ENCODE data around the gene ANKRD63.

Gene ANKRD63

DNA sequence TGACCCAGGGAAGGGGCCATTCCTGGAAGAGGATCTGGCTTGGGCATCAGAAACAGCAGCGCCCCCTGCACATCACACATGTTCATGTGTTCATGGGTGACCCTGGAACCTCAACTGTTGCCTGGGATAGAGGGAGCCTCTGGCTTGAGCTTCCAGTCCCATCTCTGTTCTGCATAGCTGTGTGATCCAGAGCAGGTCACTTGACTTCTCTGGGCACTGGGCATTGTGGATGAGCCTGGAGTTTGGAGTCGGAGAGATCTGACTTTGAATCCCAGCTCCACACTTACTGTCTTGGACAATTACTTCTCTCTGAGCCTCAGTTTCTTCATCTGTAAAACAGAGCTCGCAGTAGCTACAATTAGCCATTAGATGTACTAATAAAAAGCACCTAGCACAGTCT is 28.4 kb downstream of the ANKRD63 start:
- DNase-seq, result no peak

DNA sequence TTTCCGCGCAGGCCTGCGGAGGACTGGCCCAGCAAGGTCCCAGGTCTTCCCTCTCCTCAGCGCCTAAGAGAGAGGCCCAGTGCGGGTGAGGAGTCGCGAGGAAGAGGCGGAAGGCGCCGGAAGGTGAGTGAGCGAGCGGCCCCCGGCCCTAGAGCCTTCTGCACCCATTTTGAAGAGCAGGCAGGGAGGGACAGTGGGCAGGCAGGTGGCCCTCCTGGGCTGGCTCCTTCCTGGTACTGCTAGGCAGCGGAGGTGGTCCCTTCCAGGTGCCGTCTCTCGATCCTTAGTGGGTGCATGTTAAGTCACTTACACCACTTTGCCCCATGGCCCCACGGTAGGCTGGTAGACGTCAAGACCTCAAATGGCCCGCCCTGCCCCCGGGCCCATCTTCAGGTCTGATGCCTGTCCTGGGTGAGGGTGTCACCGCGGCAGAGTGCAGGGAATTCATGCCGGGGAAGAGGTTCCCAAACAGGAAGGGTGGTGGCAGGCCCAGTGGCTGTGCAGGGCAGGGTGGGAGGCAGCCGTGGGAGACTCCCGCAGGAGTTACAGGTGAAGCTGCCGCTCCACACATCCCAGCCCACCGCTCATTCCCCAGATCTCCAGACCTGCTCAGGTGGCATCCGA is 29.6 kb downstream of the ANKRD63 start:
- DNase-seq, result no peak

DNA sequence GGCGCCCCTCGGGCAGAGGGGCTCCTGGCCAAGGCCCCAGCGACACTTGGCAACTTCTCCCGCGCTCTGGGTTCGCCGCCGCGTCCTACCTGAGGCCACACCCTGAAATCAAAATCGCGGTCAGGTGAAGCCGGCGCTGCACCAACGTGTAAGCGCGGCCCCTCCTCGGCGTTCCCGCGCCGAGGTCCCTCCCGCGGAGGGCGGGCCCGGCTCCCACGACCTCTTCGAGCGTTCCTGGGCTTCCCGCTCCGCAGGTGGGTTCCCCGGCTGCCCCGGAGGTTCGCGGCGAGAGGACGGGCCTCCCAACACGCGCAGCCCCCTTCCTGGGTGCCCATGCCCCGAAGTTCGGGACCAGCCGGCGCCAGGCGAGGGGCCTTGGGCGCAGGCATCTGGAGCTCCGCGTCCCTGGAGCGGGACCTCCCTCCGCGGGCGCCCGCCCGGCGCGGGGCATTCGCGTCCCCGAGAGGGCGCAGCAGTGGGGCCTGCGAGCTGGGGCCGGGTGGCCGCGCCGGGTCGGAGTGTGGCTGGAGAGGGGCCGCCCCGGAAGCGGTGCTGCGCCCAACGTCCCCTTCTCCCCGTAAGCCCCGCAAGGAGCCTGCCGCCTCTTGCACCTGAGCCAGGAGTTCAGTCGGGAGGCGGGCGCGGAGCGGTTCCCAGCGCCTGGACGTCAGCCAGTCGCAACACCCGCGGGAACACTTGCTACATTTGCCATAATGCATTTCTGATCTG is 30.3 kb downstream of the ANKRD63 start:
- DNase-seq, result peak; percentile 65

DNA sequence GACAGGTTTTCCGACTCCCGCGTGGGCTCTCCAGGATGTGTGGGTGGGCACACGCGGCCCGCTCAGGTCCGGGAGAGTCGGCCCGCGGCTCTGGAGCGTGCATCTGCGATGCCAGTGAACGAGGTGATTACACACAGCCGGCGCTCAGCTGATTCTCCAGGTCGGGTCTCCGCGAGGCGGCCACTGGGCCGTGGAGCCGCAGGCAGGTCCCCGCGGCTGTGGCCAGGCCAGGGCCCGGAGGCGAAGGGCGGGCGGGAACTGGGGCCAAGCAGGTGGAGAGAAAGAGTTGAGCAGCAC is 30.8 kb downstream of the ANKRD63 start:
- no peak for DNase-seq

DNA sequence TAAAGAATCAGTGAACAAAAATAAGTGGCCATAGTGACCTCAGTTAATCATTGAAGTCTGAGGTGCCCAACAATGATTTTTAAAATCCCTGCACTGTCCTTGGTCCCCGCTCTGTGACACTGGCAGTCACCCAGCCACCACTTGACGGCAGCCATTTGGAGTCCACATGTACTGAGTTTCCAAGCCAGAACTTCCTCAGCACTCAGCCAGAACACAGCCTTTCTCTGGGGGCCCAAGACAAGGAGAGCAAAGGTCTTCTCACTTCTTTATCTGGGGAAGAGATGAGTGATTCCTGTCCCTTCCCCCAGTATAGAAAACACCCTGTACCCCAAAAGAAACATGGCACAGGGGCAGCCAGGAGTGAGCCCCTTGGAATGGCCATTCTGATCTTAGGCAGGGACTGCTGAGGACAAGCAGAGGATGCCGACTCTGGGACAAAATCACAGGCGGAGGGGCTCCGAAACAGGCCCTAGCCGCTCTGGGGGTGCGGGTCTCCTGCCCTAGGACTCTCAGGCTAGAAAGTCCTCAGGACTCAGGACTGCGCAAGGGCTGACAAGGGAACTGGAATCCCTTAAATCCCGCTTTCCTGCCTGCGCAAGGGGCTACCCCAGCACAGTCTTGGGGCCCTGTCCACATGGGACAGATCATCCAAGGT is 31.3 kb downstream of the ANKRD63 start:
- no peak for DNase-seq

DNA sequence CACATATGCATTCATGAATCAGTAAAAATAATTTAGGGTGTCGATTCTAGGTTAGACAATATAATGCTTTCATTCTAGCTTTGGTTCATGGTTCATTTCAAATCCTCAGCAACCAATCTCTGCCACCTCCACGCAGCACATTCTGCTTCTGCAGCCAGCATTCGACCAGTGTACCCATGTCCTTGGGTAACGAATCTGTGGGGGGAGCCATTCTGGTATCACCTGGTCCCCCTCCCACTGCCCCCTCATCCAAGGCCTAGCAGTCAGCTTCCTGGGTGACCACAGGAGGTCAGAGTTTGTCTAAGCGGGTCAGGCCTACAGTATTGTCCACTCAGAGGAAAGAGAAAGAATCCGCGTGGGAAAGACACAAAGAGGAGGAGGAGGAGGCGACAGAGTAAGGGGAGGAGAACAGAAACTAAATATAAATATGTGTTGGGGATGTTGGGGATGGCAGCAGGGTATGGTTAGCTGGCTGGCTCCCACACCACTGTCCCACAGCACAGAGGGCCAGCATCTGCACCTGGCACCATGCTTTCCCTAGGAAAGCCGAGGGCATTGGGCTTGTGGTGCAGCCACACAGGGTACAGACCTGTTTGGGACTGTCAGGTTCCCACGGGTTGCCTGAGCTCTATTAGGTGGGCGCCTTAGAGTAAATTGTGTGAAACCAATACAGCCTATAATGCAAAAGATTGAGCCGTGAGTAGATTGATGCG is 31.9 kb downstream of the ANKRD63 start:
- DNase-seq, result no peak

DNA sequence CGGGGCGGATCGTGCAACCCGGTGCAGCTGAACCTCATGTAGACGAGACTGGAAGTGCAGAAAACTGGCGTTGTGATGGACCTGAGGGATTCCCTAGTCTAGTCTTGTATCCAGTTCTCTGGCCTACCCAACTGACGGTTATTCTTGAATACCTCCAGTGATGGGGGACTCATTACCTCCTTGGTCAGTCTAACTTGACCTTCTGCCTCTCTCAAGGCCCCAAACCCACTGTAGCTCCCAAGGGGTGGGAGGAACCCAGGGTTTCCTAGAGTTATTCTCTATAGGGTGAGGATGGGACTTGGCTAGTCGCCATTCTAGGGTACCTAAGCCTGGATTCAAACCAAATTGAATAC is 32.6 kb downstream of the ANKRD63 start:
- no peak for DNase-seq

DNA sequence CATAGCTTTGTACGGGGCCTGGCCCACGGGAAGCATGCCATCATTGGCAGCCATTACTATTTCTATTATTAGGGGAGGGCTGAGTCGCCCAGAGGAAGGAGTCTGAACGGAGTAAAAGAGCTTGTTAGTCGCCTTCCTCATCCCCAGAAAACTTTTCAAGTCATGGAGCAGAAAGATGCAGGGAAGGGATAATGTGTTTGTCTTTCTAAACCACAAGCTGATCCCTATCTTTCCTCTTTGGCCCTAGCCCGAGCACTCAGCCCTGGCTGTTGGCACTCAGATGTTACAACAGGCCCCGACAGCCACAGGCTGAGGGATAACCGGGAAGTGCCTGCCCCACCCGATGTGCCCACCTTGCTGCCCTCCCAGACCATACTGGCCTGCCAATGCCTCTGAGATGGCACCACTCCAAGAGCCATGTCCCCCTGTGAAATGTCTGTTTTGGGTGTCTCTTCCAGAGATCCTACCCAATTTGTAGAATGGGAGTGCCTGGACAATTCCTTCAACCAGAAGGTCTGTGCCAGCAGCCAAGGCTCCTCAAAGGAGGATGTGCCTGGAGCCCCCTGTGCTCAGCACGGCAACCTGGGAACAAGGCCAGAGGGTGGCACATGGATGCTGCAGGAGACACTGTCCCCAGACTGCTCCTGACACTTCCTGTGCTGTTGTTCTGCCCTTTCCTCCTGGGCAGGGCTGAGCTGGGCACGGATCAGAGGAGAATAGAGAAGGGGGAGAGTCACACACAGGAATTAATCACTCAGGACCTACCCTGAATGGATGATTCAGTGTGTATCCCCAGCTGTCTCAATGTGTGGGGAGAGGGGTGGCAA is 33.2 kb downstream of the ANKRD63 start:
- DNase-seq, result no peak

DNA sequence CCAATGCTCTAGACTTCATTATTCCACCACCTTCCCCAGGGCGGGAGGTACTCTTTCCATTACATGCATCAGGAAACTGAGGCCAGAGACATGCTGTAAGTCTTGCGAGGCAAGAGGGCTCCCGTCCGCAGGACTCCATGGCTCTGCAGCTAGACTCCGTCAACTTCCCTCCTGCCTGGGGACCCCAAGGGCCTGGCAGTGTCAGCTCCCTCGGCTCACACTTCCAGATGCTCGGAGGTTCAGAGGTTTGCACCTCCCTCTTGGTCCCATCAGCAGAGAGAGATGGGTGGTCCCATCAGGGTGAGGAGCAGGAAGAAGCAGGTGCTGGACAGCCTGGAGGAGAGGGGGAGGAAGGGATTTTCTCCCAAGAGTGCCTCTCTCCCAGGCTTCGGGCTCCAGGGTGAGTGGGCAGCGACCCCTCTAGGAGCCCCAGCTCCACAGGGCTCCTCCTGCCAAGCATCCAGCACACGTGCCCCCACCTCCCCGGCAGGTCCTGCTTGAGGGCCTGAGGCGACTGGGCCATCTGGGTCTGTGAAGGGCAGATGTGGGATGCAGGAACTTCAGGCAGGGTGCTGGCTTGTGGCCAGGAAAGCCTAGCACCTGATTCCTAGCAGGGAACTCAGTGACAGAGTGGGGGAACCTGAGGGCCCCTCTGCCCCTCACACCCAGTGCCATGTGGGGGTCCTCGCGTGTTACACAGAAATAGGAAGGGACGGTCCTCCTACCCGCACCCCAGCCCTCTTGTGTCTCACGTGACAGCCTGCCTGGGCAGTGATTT is 34.7 kb downstream of the ANKRD63 start:
- no peak for DNase-seq

DNA sequence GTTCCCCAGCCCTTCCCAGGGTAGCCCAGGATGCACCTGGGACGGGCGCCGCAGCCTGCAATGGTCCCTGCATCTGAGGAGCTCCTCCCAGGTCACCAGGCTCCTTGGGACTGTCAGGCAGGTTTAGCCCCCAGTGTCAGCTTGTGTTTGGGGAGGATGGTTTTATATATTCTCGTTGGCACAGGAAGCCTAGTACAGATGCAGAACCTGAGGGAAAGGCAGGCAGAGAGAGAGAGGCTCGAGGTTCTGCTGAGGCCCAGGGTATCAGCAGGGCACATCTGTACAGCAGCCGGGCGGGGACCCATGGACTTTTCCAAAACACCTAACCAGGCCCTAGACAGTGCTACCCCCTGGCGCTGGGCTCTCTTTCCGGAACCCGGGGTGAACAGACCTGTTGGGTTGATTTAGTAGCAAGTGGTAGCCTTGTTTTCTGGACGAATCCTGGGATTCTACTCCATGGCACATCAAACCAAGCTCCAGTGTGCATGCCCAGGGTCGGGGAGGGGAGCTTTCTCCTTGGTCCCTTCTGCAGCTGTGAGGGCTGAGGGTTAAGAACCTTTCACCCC is 35.4 kb downstream of the ANKRD63 start:
- DNase-seq, result no peak

DNA sequence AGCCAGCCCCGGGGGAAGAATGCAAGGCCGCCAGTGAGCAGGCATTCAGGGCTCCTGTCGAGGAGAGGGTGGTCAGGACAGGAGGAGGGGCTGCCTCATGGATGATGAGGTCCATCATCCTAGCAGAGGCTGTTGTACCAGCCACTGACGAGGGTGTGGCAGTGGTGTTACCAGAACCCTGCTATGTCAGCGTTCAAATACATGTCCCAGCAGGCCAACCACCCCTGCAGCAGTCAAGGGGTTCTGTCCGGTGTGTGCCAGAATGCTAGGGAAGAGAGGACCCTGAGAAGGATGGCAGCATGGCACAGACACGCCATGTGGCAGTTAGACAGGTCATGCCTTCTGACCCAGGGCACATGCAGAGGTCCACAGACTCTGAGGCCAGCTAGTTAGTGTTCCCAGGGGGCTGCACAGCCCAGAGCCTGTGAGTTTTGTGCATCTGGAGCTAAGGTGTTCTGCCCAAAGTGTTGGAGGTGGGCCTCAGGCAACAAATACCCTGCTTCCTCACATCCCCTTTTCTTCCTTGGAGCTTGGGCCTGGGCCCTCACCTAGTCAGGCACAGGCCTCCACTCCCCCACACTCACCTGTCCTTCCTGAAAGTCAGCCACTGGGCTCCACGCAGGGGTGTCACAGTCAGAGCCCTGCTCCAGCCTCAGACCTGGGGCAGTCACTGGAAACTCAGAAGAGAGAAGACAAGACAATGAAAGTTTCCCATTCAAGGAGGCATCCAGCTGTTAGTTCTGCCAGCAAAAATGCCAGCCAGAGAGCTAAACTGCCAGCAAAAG is 36.2 kb downstream of the ANKRD63 start:
- DNase-seq, result no peak

DNA sequence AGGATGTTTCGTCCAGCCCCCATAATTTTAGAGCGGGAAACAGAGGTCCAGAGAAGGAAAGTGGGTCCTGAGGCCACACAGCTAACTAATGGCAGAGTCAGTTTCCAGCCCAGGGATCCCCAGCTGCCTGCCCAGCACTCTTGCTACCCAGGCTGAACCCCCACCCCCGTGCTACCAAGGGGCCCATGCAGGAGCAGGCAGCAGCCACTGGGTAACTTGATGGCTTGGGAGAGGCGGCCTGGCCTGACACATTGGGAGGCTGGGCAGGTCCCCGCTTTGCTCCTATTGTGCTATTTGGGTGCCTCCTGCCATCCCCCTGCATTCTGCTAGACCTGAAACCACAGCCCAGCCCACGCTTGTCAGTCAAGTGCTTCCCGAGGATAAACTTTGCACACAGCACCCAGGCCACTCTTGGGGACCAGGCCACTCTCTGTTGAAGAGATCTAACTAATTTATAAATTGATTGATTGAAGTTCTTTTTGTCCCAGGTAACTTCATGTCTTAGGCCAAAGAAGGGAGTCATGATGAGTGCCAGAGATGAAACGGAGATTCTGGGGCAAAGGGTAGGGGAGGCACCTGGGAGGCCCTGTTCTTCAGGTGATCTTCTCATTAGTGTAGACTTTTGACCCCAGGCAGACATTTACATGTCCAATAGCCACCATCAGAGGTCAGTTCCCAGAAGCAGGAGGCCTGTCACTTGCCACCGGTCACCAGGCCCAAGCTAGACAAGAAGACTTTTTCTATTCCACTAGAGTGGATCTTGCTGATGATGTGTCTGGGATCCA is 37.0 kb downstream of the ANKRD63 start:
- no peak for DNase-seq

DNA sequence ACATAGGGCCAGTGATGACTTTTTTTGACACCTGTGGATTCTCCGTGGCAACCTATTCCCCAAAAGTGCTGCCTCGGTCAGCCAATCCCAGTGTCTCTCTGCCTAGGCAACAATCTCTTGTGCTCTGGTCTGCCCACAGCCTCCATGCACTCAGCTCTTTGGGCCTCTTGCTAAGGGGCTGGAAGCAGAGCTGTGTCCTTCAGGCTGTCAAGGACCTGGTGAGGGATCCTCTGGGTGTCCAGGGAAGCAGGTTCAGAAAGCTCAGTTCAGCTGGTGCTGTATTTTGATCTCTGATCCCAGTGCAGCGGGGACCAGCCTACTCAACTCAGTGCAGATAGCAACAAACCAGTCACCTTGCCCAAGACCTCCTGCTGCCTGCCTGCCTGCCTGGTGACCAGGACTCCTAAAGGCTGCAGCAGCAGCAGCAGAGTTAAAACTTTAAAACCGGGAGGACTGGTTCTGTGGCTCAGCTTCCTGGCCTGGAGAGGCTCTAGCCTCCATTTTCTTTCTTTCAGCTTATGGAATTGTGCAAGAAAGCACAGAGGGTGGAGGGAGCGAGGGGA is 37.8 kb downstream of the ANKRD63 start:
- DNase-seq, result no peak

DNA sequence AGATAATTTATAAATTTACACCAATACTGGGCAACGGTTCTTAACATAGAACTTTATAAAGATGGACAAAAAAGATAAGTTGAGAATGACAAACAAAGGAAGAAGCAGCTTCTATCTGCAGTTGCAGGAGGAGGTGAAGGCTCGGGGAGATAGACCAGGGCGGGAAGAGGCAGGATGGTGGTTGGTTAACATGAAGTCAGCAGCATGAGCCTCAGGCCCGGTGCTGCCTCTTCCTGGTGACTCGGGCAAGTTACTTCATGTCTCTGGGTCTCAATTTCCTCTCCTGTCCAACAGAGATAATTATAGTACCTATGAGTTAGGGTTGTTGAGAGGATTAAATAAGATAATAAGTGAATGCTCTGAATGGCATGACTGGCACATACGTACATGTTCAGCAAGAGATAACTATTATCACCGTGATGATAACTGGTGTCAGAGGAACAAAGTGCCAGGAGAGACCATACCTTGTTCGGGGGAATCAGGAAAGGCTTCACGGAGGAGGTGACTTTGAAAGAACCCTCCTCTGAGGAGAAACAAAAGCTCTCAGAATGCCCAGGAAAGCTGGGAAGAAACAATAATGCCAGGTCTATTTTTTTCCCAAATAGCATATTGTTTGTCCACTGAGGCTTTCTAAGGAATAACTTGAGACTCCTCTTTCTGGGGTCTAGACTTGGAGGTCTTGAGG is 39.6 kb downstream of the ANKRD63 start:
- no peak for DNase-seq

DNA sequence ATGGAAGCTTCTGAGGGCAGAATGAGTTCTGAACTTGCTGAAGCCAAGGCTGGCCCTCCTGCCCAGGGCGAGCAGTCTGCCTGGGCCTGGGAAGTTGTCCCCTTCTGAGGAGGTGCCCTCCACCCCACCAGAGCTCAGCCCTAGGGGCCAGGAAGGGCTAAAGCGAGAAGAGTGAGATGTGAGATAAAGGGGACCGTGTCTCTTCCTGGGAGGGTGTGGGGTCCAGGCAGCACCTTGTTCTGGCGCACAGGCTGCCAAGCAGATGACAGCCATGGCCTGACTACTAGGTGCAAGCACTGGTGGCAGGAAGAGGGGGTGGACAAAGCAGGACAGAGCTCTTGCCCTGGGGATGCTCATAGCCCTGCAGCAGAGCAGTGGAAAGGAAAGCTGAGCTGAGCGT is 40.3 kb downstream of the ANKRD63 start:
- no peak for DNase-seq

DNA sequence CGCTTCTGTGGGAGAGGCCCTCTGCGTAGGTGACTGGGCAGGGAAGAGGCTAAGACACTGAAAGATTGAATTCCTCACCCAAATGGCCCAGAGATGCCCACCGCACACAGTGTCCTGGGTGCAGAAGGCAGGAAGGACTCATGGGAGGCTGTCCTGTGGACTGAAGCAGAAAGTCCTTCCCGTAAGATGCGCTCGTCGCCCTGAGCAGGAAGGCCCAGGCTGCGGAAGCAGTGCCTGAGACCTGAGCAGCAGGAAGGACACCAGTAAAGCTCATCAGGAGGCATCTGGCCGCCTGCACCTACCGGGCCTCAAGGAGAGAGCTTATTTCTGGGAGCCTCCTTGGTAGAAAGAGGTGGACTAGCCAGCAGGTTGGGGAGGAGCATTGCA is 40.7 kb downstream of the ANKRD63 start:
- no peak for DNase-seq

DNA sequence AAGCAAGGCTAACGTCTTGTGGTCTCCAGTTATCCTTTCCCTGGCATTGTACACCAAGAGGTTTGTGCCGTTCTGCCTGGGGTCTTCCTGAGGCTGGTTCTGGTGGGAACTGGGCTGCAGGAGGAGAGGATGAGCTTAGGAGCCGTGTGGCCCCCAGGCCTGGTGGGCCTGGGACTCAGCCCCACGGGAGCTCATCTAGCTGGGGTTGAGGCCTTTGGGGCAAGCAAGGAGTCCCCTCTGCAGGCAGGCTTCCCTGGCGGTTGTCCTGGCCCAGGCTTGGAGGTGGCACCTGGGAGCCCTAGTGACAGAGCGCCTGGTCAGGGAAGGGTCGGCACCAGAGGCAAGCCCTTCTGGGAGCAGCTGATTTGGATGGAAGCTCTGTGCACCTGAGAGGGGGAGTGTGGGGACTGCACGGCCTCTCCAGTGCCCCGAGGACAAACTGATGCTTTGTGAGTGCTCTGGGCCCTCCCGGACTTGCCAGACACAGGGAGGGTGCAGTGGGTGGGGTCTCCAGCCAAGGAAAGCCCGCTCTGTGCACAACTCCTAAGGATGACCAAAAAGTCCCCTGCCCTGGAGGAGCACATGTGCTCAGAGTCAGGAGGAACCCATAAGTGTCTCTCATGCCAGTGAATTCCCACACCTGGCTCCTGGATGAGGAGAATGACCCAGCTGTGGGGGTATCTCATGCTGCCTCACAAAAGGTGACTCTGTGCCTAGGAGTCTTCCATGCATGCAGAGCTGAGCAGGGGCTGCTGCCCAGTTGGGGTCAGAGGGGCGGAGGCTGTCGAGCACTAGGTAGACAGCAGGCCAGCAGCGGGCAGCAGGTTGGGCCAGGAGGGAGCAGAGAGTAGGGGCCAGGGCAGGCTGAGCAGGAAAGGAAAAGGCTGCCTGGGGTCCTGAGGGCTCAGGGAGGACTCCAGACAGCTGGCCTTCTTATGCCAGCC is 41.3 kb downstream of the ANKRD63 start:
- DNase-seq, result no peak

DNA sequence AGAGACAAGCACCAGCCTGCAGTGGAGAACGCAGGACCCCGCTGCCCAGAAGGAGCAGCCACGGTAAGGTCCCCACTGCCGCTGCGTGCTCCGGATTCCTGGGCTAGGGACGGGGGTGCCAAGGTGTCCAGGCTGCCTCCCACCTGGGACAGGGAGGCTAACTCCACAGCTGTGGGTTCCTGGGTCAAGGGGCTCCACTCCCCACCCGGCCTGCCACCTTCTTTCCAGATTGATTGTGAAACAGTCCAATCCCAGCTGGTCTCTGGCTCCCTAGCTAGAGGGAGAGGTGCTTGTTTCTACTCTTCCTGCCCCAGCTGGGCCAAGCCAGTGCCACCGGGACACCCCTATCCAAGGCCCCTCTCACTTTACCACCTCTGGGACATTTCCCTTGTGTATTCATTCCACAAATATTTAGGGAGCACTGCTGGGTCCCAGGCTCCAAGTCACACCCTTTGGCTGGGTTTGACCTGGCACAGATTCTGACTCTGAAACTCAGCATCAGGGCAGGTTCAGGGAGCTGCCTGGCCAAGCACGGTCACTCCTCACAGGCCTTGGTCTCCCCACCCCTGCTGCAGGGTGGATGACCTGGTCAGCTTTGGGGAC is 42.1 kb downstream of the ANKRD63 start:
- no peak for DNase-seq

Data from RPMI8226 (cell line).